Activated B cell treated with CpG ODN at 0.5 μM for 24 hours (primary cell): ENCODE results near the gene CACNA1E. TPM values are rescaled to one million over a fixed set of nuclear protein-coding genes. Genes with fewer than 3 reads are reported as not detected.

Experiments
- ATAC-seq: fragments of 200-7000 bp; cut with Tn5 transposase; one replicate; pipeline ENCODE4 v1.10.0; 2021; ENCODE audit warnings: low read depth, mild to moderate bottlenecking, moderate library complexity
- CTCF ChIA-PET: fragments of 350-600 bp; sonication (Branson Sonifier 250); formaldehyde crosslinking; loops from one replicate; lab custom pipeline; 2021; ENCODE audit warnings: antibody characterized with exemption; lab: Charles Lee
- POLR2A ChIA-PET: fragments of 350-600 bp; sonication (Branson Sonifier 250); formaldehyde crosslinking; loops from one replicate; lab custom pipeline; 2021; ENCODE audit warnings: antibody characterized with exemption; lab: Charles Lee
- DNase-seq: peaks from one replicate; pipeline ENCODE4 v3.0.0; 2022
- H3K27ac Mint-ChIP-seq: one replicate; pipeline ENCODE4 v1.8.0; 2020; ENCODE audit warnings: mixed read lengths
- H3K27me3 Mint-ChIP-seq: one replicate; pipeline ENCODE4 v1.8.0; 2021; ENCODE audit warnings: mixed read lengths
- H3K36me3 Mint-ChIP-seq: one replicate; pipeline ENCODE4 v1.8.0; 2021; ENCODE audit warnings: low read depth, mixed read lengths
- H3K4me1 Mint-ChIP-seq: one replicate; pipeline ENCODE4 v1.8.0; 2021; ENCODE audit warnings: mixed read lengths
- H3K4me3 Mint-ChIP-seq: one replicate; pipeline ENCODE4 v1.8.0; 2020; ENCODE audit warnings: mild to moderate bottlenecking, mixed read lengths
- H3K9me3 Mint-ChIP-seq: one replicate; pipeline ENCODE4 v1.8.0; 2020; ENCODE audit warnings: mixed read lengths
- CTCF ChIP-seq: fragments of 200-600 bp; IDR thresholded peaks from one replicate; pipeline ENCODE4 v1.8.0; 2022; ENCODE audit warnings: antibody characterized with exemption, mild to moderate bottlenecking
- intact Hi-C: fragments of 100-400 bp; cut with micrococcal nuclease; formaldehyde crosslinking; loops from one replicate; pipeline ENCODE4 v1.15.1; 2024
- total RNA-seq: library from RNA; stranded (reverse); gene quantifications from 2 replicates; pipeline ENCODE4 v1.2.3, GENCODE V29; 2022

Gene CACNA1E
- total RNA-seq, 1 donor from 2014 or later: 0.91 TPM

GRCh38 chr1:181855380-181855779 is 372.1 kb downstream of the CACNA1E start:
- H3K4me3 Mint-ChIP-seq: no peak overlapping the region
- H3K27ac Mint-ChIP-seq: no peak overlapping the region
- DNase-seq: no peak
- ATAC-seq: no peak
- POLR2A ChIA-PET: no interaction called here
- H3K36me3 Mint-ChIP-seq: no peaks in the 10 kb centered on the region
- H3K27me3 Mint-ChIP-seq: no peaks in the 10 kb centered on the region
- intact Hi-C loops: no loop called here
- TF ChIP-seq CTCF: no peak
- CTCF ChIA-PET: no interaction called here
- peaks cover 9% of the 10 kb centered on the region for H3K9me3 Mint-ChIP-seq
- H3K4me1 Mint-ChIP-seq: no peaks in the 10 kb centered on the region
